Measurements from ENCODE around the gene DBN1.

DNA sequence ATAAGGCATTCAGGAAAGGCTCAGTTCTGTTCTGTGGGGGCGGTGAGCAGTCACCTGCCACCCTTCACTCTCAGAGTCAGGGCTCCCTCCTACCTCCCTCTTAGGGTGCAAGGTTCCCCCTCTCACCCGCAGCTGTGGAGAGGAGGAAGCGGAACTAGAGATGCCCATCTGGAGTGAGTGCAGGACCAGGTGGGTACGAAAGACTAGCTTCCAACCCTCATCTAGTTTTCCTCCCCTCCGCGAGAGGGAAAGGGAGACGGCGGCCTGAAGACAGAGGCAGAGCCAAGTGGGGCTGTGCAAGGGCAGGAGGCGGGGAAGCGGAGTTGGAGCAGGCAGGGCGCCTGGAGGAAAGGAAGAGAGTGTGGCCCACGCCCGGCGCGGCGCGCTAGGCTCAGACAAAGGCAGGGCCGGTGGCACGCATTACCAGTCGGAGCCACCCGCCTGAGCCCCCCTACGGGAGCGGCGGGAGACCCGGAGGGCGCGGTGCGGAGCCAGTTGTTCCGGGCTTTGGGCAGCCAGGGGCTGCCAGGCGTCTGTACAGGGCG lies 19.5 kb downstream of the DBN1 start:
- TF ChIP-seq EP300 (IDR thresholded peaks at IDR 0.05) (no peak), POLR2A (IDR thresholded peaks at IDR 0.05) (no peak)
- TF ChIP-seq, protein P1, sequence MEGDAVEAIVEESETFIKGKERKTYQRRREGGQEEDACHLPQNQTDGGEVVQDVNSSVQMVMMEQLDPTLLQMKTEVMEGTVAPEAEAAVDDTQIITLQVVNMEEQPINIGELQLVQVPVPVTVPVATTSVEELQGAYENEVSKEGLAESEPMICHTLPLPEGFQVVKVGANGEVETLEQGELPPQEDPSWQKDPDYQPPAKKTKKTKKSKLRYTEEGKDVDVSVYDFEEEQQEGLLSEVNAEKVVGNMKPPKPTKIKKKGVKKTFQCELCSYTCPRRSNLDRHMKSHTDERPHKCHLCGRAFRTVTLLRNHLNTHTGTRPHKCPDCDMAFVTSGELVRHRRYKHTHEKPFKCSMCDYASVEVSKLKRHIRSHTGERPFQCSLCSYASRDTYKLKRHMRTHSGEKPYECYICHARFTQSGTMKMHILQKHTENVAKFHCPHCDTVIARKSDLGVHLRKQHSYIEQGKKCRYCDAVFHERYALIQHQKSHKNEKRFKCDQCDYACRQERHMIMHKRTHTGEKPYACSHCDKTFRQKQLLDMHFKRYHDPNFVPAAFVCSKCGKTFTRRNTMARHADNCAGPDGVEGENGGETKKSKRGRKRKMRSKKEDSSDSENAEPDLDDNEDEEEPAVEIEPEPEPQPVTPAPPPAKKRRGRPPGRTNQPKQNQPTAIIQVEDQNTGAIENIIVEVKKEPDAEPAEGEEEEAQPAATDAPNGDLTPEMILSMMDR (IDR thresholded peaks at IDR 0.05), result no peak
